NCI-H1105 treated with DMSO at 0.1 percent for 48 hours (cell line): Measurements from ENCODE around the gene SACM1L.

Source experiments
- DNase-seq: peaks from one replicate; lab custom pipeline; 2025; lab: John Stamatoyannopoulos, UW

The SACM1L gene

GRCh38 chr3:45786801-45787495 lies 97.8 kb downstream of the SACM1L start:
- no peak for DNase-seq

- DNase-seq = no peak
Measured at GRCh38 chr3:45787551-45787950, 98.4 kb downstream of the SACM1L start.

- no peak for DNase-seq
Measured at GRCh38 chr3:45789235-45789812, 100.1 kb downstream of the SACM1L start.

GRCh38 chr3:45790596-45790995 lies 101.4 kb downstream of the SACM1L start:
- no peak for DNase-seq

- DNase-seq = no peak
Measured at GRCh38 chr3:45792036-45792435, 102.8 kb downstream of the SACM1L start.

GRCh38 chr3:45792516-45793172 lies 103.4 kb downstream of the SACM1L start:
- no peak for DNase-seq

GRCh38 chr3:45793482-45794176 lies 104.4 kb downstream of the SACM1L start:
- DNase-seq = no peak

- DNase-seq = no peak
Measured at GRCh38 chr3:45794177-45794560, 105.0 kb downstream of the SACM1L start.

GRCh38 chr3:45794660-45795059 lies 105.5 kb downstream of the SACM1L start:
- DNase-seq = no peak
